Astrocyte (in vitro differentiated cells and primary cell): ENCODE data around the gene MED28.

Experiments
- EZH2 ChIP-seq: IDR thresholded peaks from 2 replicates; pipeline ENCODE4 v1.6.1; 2012; ENCODE audit warnings: mild to moderate bottlenecking, low read length, inconsistent platforms; ENCODE audit not compliant: insufficient read depth
- TF ChIP-seq, protein P1 (sequence below): IDR thresholded peaks from 2 replicates; pipeline ENCODE4 v1.5.1; 2011; ENCODE audit warnings: low read depth, mild to moderate bottlenecking, inconsistent platforms, low read length, moderate library complexity; ENCODE audit not compliant: insufficient read depth

- no peak for TF ChIP-seq EZH2
- TF ChIP-seq, protein P1, sequence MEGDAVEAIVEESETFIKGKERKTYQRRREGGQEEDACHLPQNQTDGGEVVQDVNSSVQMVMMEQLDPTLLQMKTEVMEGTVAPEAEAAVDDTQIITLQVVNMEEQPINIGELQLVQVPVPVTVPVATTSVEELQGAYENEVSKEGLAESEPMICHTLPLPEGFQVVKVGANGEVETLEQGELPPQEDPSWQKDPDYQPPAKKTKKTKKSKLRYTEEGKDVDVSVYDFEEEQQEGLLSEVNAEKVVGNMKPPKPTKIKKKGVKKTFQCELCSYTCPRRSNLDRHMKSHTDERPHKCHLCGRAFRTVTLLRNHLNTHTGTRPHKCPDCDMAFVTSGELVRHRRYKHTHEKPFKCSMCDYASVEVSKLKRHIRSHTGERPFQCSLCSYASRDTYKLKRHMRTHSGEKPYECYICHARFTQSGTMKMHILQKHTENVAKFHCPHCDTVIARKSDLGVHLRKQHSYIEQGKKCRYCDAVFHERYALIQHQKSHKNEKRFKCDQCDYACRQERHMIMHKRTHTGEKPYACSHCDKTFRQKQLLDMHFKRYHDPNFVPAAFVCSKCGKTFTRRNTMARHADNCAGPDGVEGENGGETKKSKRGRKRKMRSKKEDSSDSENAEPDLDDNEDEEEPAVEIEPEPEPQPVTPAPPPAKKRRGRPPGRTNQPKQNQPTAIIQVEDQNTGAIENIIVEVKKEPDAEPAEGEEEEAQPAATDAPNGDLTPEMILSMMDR: no peak
These were observed 48.6 kb upstream of the MED28 start for GRCh38 chr4:17565846-17566245.
